KOPT-K1 (cell line): ENCODE measurements around the gene GRAMD1A.

Experiments
- H3K27ac ChIP-seq: fragments of 200-600 bp; sonication (generic); 2 replicates; pipeline ENCODE4 v1.5.1; 2016; ENCODE audit warnings: antibody characterized with exemption, mild to moderate bottlenecking, low read depth, low read length; ENCODE audit not compliant: poor library complexity, severe bottlenecking
- H3K36me3 ChIP-seq: fragments of 200-600 bp; sonication (generic); 2 replicates; pipeline ENCODE4 v1.5.1; 2017; ENCODE audit warnings: antibody characterized with exemption, mild to moderate bottlenecking, low read length, moderate library complexity; ENCODE audit not compliant: insufficient read depth
- H3K9me3 ChIP-seq: fragments of 200-600 bp; sonication (generic); 2 replicates; pipeline ENCODE4 v1.5.1; 2017; ENCODE audit warnings: antibody characterized with exemption, low read length, mild to moderate bottlenecking; ENCODE audit not compliant: insufficient read depth, poor library complexity, severe bottlenecking

Gene GRAMD1A

DNA sequence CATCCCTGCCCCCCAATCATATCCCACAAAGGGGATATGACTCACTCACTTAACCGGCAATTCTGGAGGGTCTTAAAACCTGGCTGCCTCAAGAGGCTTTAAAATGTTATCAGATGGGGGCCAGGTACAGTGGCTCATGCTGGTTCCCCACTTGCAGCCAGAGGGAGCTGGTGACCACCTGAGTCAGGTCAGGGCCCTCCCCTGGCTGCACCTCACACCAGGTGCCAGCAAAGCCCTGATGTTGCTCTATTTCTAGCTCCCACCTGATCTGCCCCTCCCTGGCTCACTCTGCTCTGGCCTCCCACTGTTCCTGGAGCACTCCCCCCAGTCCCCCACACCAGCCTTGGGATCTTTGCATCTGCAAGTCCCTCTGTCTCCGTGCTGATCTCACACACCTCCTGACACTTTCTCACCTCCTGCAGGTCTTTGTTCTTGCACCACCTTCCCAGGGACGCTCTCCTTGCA lies 55.6 kb downstream of the GRAMD1A start:
- H3K9me3 ChIP-seq = no peaks in the 10 kb centered on the region
- H3K27ac ChIP-seq = no peak overlapping the region
- no peaks in the 10 kb centered on the region for H3K36me3 ChIP-seq

DNA sequence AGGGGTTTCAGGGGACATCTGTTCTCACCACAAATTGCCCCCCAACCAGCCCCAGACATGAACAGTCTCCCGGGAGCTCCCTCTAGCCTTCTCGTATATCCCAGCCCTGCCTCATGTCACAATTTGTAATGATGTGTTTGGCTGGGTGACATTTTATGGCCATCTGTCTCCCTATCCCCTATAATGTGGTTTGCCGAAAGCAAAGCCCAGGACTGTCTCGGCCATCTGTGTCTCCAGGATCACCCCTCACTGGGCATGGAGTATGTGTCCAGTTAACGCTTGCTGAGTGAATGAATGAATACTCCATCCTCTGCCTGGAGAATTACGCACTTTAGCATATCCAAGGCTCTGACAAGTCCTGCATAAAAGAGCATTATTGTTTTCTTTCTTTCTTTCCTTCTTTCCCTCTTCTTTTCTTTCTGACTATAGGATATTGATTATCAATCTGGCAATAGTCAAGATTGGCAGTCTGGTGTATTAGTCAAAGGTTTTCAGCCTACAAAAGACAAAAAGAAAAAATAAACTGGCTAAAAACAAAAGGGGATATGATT lies 56.5 kb downstream of the GRAMD1A start:
- no peak overlapping the region for H3K27ac ChIP-seq

DNA sequence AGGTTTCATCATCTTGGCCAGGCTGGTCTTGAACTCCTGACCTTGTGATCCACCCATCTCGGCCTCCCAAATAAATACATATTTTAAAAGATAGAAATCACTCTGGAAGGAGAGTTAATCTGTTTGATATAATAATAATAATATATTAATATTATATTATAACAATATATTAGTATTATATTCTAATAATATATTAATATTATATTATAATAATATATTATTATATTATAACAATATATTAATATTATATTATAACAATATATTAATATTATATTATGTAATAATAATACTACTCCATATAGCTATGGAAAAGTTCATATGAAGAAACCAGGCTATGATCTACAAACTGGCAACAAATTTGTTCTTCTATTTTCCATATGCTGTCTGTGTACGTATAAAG lies 58.2 kb downstream of the GRAMD1A start:
- no peak overlapping the region for H3K27ac ChIP-seq
- H3K9me3 ChIP-seq = no peaks in the 10 kb centered on the region
- H3K36me3 ChIP-seq = no peaks in the 10 kb centered on the region

More for the DNA sequence above, 56.5 kb downstream of the GRAMD1A start:
- Histone ChIP-seq H3K36me3 (no peaks in the 10 kb centered on the region), H3K9me3 (no peaks in the 10 kb centered on the region)

DNA sequence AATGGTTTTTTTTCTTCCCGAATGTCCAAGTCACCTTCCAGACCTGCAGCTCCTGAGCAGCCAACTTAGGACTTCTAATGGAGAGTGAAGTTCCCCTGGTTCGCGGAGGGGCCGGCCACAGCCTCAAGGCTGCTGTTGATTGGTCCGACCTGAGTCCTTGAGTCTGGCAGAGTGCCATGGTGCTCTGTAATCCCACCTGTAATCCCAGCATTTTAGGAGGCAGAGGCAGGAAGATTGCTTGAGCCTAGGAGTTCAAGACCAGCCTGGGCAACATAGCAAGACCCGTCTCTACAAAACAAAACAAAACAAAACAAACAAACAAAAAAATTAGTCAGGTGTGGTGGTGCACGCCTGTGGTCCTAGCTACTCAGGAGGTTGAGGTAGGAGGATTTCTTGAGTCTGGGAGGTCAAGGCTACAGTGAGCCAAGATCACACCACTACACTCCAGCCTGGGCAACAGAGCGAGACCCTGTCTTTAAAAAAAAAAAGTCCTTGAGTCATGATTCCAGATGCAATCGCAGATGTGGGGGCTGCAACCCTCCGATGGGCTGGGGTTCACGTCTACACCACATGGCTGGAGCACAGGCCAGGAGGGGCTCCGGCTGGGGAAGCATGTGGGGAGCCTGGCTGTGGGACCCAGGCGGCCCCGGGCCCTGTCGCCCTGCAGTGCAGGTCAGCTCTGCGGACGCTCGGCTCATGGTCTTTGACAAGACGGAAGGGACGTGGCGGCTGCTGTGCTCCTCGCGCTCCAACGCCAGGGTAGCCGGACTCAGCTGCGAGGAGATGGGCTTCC lies 59.1 kb downstream of the GRAMD1A start:
- H3K36me3 ChIP-seq = no peaks in the 10 kb centered on the region
- H3K9me3 ChIP-seq = no peaks in the 10 kb centered on the region
- H3K27ac ChIP-seq = no peak overlapping the region

DNA sequence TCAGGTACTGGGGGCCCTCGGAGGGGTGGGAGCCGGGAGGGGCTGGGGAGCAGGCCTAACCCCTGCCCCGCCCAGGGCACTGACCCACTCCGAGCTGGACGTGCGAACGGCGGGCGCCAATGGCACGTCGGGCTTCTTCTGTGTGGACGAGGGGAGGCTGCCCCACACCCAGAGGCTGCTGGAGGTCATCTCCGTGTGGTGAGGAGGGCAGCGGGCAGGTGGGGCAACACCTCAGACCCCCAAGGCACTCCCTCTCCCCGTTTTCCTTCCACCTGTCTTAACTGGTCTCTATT lies 59.6 kb downstream of the GRAMD1A start:
- Histone ChIP-seq H3K36me3 (no peaks in the 10 kb centered on the region), H3K9me3 (no peaks in the 10 kb centered on the region), H3K27ac (no peak overlapping the region)

DNA sequence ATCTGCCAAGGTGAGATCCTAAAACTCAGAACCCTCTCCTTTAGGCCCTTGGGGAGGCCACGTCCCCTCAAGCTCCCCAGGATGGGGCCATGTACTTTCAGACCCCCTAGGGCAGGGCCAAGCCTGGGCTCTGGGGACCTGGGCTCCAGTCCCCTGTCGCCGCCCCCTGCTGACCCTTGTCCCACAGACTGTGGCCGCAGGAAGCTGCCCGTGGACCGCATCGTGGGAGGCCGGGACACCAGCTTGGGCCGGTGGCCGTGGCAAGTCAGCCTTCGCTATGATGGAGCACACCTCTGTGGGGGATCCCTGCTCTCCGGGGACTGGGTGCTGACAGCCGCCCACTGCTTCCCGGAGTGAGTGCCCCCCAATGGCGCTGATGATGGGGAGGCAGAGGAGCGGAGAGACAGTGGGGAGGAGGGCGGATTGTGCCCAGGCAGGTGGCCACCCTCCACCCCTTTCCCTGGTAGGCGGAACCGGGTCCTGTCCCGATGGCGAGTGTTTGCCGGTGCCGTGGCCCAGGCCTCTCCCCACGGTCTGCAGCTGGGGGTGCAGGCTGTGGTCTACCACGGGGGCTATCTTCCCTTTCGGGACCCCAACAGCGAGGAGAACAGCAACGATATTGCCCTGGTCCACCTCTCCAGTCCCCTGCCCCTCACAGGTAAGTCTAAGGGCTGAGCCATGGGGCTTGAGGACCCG lies 60.2 kb downstream of the GRAMD1A start:
- H3K9me3 ChIP-seq = no peaks in the 10 kb centered on the region
- H3K36me3 ChIP-seq = no peaks in the 10 kb centered on the region
- H3K27ac ChIP-seq = no peak overlapping the region

DNA sequence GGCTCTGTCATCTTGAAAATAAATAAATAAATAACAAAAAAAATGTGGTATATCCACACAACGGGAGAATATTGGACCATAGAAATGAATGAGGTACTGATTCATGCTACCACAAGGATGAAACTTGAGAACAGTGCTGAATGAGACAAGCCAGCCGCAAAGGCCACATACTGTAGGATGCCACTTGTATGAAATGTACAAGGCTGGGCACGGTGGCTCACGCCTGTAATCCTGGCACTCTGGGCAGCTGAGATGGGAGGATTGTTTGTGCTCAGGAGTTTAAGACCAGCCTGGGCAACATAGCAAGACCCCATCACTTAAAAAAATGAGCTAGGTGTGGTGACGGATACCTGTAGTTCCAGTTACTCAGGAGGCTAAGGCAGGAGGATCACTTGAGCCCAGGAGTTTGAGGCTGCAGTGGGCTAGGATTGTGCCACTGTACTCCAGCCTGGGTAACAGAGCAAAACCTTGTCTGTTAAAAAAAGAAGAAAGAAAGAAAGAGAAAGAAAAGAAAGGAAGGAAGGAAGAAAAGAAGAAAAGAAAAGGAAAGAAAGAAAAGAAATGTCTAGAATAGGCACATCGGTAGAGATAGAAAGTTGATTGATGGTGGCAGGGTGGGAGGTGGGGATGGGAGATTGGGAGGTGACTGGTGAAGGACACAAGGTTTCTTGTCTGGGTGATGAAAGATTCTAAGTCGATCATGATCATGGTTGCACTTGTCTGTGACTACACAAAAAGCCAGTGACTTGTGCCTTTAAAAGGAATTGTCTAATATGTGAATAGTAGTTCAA lies 61.7 kb downstream of the GRAMD1A start:
- no peaks in the 10 kb centered on the region for H3K36me3 ChIP-seq
- no peaks in the 10 kb centered on the region for H3K9me3 ChIP-seq
- H3K27ac ChIP-seq = no peak overlapping the region

DNA sequence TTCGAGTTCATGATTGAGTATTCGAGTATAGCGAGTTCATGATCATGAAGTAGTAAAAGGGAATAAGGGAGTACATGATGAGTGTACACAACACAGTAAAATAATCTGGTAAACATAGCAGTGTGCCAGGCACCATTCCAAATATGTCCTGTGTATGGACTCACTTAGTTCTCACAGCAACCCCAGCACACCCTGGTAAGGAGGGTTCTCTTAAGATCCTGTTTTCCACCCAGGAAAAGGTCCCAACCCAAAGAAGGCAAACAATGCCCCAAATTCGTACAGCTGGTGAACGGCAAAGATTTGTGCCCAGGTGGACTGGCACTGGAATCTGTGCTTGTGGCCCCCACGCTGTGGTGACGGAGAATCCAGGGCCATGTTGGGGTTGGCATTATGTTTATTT lies 62.8 kb downstream of the GRAMD1A start:
- Histone ChIP-seq H3K36me3 (no peaks in the 10 kb centered on the region), H3K27ac (no peak overlapping the region), H3K9me3 (no peaks in the 10 kb centered on the region)

DNA sequence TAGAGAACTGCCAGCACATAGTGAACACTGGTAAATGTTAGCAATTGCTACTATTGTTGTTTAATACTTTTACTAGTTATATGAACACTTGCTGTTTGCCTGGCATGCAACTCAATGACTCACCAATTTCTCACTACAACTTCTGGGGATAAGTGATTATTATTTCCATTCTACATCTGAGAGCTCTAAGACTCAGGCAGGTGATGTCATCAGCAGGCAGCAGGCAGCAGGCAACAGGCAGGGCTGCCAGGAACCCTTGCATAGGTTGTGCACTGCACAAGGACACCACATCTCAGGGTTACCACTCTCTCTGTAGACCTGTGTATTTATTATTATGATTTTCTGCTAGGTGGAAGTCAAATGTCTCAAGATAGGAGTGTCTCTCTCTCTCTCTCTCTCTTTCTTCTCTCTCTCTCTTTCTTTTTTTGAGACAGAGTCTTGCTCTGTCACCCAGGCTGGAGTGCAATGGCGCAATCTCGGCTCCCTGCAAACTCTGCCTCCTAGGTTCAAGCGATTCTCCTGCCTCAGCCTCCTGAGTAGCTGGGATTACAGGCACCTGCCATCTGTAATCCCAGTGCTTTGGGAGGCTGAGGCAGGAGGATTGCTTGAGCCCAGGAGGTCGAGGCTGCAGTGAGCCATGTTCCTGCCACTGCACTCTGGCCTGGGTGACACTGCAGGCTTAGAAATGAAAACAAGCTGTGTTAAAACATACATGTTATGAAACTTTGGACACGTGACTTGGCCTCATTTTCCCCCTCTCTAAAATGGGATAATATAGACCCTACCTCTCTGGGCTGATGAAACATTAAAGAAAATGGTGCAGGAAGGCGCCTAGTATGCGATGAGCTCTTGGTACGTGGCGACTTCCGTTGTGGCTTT lies 64.1 kb downstream of the GRAMD1A start:
- H3K36me3 ChIP-seq = no peaks in the 10 kb centered on the region
- H3K9me3 ChIP-seq = no peaks in the 10 kb centered on the region
- H3K27ac ChIP-seq = no peak overlapping the region

DNA sequence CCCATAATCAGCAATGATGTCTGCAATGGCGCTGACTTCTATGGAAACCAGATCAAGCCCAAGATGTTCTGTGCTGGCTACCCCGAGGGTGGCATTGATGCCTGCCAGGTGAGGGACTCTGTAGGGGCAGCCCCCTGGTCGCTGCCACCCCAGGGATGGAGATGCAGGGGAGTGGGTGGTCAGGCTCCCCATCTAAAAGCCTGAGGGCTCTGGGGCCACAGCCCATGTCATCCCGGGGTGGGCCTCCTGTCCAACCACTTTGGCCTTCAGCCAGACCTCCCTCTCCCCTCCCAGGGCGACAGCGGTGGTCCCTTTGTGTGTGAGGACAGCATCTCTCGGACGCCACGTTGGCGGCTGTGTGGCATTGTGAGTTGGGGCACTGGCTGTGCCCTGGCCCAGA lies 65.5 kb downstream of the GRAMD1A start:
- Histone ChIP-seq H3K9me3 (peaks cover 3% of the 10 kb centered on the region), H3K27ac (no peak overlapping the region), H3K36me3 (no peaks in the 10 kb centered on the region)

DNA sequence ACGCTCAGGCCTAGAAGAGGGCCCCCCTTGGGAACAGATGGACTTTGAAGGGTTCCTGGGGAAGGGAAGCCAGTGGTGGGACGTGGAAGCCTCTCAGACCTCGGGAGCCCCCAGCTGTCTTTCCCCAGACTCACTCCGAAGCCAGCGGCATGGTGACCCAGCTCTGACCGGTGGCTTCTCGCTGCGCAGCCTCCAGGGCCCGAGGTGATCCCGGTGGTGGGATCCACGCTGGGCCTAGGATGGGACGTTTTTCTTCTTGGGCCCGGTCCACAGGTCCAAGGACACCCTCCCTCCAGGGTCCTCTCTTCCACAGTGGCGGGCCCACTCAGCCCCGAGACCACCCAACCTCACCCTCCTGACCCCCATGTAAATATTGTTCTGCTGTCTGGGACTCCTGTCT lies 66.0 kb downstream of the GRAMD1A start:
- Histone ChIP-seq H3K9me3 (peaks cover 6% of the 10 kb centered on the region), H3K36me3 (no peaks in the 10 kb centered on the region), H3K27ac (no peak overlapping the region)

DNA sequence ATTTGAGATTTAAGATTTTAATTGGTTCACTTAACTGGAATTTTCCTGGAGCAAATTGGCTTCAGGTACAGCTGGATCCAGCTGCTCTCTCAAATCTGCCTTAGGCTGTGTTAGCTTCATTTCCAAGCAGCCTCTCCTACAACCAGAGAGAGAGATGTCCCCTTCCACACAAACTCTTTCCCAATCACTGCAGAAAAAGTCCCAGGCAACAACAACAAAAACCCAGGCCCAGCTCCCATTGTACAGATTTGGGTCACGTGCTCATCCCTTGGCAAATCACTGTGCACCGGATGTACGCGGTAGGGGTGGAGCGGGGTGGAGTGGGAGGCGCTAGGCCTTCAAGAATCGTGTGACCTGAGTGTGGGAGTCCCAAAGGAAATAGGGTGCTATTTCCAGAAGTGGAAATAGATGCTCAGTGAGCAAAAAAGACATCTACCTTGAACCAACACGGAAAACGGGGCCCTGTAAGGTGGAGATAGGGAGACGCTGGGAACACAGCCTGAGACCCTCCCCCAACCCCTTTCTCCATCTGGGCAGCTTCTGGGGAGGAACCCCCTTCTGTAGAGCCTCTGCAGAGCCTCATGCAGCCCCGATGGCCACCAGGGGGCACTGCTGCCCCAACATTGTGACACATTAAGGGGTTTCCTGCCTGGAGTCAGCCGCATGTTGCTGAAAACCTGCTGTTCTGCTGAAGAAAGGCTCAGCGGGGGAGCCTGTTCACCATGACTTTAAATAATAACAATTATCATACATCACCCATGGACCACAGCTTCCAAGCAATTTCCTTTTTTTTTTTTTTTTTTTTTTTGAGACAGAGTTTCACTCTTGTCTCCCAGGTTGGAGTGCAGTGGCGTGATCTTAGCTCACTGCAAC lies 66.8 kb downstream of the GRAMD1A start:
- Histone ChIP-seq H3K36me3 (no peaks in the 10 kb centered on the region), H3K27ac (no peak overlapping the region), H3K9me3 (peaks cover 6% of the 10 kb centered on the region)

DNA sequence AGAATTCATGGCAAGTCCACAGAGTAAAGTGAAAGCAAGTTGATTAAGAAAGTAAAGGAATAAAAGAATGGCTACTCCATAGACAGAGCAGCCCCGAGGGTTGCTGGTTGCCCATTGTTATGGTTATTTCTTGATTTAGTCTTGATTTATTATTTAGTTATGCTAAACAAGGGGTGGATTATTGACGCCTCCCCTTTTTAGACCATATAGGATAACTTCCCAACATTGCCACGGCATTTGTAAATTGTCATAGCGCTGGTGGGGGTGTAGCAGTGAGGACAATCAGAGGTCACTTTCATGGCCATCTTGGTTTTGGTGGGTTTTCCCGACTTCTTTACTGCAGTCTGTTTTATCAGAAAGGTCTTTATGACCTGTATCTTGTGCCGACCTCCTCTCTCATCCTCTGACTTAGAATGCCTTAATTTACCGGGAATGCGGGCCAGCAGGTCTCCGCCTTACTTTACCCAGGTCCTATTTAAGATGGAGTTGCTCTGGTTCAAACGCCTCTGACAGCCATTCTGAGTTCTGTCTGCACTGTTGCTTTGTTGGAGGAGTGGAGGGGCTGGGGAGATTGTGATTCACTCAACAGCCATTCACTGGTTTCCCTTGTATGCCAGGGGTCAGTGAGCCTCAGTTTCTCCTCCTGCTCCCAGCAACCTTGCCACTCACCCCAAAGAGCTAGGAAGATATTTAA lies 69.0 kb downstream of the GRAMD1A start:
- no peak overlapping the region for H3K27ac ChIP-seq
- H3K9me3 ChIP-seq = peaks cover 6% of the 10 kb centered on the region
- no peaks in the 10 kb centered on the region for H3K36me3 ChIP-seq
